Measurements from ENCODE around the gene FKBP1A. TPM values are rescaled to one million over a fixed set of nuclear protein-coding genes. Genes with fewer than 3 reads are reported as not detected.

Gene FKBP1A
- total RNA-seq, 3 donors from 2014 or later = 168 to 326 (median 300) TPM

GRCh38 chr20:1423625-1424106 is 30.8 kb upstream of the FKBP1A start:
- Histone ChIP-seq H3K36me3 (ENCODE audit: low read depth) (no peaks in the 10 kb centered on the region), H3K4me3 (no peak overlapping the region), H3K4me1 (ENCODE audit: low read depth) (peaks cover 3% of the 10 kb centered on the region), H3K9me3 (peaks cover 3% of the 10 kb centered on the region)
- ATAC-seq (peak; percentile 96), DNase-seq (peak in 2 of 3 donors; percentile 62 to 77)
- TF ChIP-seq, protein P1, sequence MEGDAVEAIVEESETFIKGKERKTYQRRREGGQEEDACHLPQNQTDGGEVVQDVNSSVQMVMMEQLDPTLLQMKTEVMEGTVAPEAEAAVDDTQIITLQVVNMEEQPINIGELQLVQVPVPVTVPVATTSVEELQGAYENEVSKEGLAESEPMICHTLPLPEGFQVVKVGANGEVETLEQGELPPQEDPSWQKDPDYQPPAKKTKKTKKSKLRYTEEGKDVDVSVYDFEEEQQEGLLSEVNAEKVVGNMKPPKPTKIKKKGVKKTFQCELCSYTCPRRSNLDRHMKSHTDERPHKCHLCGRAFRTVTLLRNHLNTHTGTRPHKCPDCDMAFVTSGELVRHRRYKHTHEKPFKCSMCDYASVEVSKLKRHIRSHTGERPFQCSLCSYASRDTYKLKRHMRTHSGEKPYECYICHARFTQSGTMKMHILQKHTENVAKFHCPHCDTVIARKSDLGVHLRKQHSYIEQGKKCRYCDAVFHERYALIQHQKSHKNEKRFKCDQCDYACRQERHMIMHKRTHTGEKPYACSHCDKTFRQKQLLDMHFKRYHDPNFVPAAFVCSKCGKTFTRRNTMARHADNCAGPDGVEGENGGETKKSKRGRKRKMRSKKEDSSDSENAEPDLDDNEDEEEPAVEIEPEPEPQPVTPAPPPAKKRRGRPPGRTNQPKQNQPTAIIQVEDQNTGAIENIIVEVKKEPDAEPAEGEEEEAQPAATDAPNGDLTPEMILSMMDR (IDR thresholded peaks at IDR 0.05) = no peak
- intact Hi-C loops (cut with DNase I, micrococcal nuclease) = no loop called here

GRCh38 chr20:1423206-1423605 is 30.4 kb upstream of the FKBP1A start:
- Histone ChIP-seq H3K36me3 (ENCODE audit: low read depth) (no peaks in the 10 kb centered on the region), H3K4me3 (no peak overlapping the region), H3K4me1 (ENCODE audit: low read depth) (peaks cover 3% of the 10 kb centered on the region), H3K9me3 (peaks cover 3% of the 10 kb centered on the region)
- no peak for DNase-seq
- intact Hi-C loops (cut with DNase I, micrococcal nuclease) = no loop called here
- TF ChIP-seq, protein P1 (IDR thresholded peaks at IDR 0.05) = no peak
- ATAC-seq = no peak

DNA sequence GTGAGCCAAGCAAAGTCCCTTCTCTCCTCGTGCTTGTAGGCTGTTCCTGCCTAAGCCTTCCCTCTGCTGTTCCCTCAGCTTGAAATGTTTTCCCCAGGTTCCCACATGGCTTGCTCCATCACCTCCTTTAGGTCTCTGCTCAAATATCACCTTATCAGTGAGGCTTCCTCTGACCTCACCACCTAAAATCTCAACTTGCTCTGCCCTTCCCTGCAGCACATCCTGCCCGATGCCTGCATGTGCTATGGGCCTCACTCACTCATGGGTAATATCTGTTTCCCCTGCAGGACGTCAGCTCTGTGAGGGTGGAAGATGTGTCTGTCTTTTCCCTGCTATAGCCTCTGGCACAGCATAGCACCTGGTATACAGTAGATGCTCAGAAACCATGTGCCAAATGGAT is 29.9 kb upstream of the FKBP1A start:
- intact Hi-C loops (cut with DNase I, micrococcal nuclease) = no loop called here
- H3K4me1 ChIP-seq (ENCODE audit: low read depth) = peaks cover 3% of the 10 kb centered on the region
- H3K9me3 ChIP-seq = peaks cover 3% of the 10 kb centered on the region
- TF ChIP-seq, protein P1 (IDR thresholded peaks at IDR 0.05) = no peak
- ATAC-seq (no peak), DNase-seq (no peak)
- no peak overlapping the region for H3K4me3 ChIP-seq
- no peaks in the 10 kb centered on the region for H3K36me3 ChIP-seq (ENCODE audit: low read depth)

- intact Hi-C loops (cut with DNase I, micrococcal nuclease) = no loop called here
- H3K9me3 ChIP-seq = peaks cover 3% of the 10 kb centered on the region
- no peak for DNase-seq
- no peaks in the 10 kb centered on the region for H3K36me3 ChIP-seq (ENCODE audit: low read depth)
- no peak for ATAC-seq
- no peak overlapping the region for H3K4me3 ChIP-seq
- no peaks in the 10 kb centered on the region for H3K4me1 ChIP-seq (ENCODE audit: low read depth)
- TF ChIP-seq, protein P1 (IDR thresholded peaks at IDR 0.05) = no peak
Observed at GRCh38 chr20:1420066-1420465, 27.2 kb upstream of the FKBP1A start.

- Histone ChIP-seq H3K36me3 (ENCODE audit: low read depth) (no peaks in the 10 kb centered on the region), H3K4me3 (no peak overlapping the region), H3K4me1 (ENCODE audit: low read depth) (no peaks in the 10 kb centered on the region), H3K9me3 (peaks cover 3% of the 10 kb centered on the region)
- no peak for ATAC-seq
- DNase-seq = no peak
- intact Hi-C loops (cut with DNase I, micrococcal nuclease) = no loop called here
- TF ChIP-seq, protein P1 (IDR thresholded peaks at IDR 0.05) = no peak
Observed at GRCh38 chr20:1418350-1418749, 25.5 kb upstream of the FKBP1A start.

DNA sequence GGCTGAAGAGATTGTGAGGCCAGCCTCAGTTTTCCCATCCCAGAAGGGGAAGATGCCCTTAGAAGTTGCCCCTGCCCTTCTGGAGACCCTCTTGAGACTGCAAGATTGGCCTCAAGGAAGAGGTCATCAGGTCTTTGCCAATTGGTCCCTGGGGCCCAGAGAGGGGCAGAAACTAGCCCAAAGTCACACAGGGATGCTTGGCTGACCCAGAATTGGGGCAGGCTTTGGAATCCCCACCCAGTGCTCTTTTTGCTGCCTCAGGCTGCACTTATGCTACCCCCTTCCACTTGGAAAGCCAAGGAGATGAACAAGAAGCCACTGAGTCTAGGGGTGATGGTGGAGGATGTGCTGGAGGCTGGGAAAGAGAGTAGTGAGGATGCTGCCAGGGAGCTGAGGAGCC is 24.9 kb upstream of the FKBP1A start:
- ATAC-seq = no peak

More for the DNA sequence above, 24.9 kb upstream of the FKBP1A start:
- TF ChIP-seq, protein P1 (IDR thresholded peaks at IDR 0.05) = no peak
- no peak for DNase-seq
- Histone ChIP-seq H3K4me1 (ENCODE audit: low read depth) (no peaks in the 10 kb centered on the region), H3K9me3 (peaks cover 3% of the 10 kb centered on the region), H3K4me3 (no peak overlapping the region), H3K36me3 (ENCODE audit: low read depth) (no peaks in the 10 kb centered on the region)
- intact Hi-C loops (cut with DNase I, micrococcal nuclease) = no loop called here
